GM18868 (cell line): ENCODE measurements around the gene SEMA4D.

Experiments used
- ATAC-seq: cut with Tn5 transposase; IDR thresholded peaks from one replicate; pipeline ENCODE4 v1.9.1; 2021; ENCODE audit warnings: mild to moderate bottlenecking, moderate library complexity; ENCODE audit not compliant: unreplicated experiment

SEMA4D gene, protein sequence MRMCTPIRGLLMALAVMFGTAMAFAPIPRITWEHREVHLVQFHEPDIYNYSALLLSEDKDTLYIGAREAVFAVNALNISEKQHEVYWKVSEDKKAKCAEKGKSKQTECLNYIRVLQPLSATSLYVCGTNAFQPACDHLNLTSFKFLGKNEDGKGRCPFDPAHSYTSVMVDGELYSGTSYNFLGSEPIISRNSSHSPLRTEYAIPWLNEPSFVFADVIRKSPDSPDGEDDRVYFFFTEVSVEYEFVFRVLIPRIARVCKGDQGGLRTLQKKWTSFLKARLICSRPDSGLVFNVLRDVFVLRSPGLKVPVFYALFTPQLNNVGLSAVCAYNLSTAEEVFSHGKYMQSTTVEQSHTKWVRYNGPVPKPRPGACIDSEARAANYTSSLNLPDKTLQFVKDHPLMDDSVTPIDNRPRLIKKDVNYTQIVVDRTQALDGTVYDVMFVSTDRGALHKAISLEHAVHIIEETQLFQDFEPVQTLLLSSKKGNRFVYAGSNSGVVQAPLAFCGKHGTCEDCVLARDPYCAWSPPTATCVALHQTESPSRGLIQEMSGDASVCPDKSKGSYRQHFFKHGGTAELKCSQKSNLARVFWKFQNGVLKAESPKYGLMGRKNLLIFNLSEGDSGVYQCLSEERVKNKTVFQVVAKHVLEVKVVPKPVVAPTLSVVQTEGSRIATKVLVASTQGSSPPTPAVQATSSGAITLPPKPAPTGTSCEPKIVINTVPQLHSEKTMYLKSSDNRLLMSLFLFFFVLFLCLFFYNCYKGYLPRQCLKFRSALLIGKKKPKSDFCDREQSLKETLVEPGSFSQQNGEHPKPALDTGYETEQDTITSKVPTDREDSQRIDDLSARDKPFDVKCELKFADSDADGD

GRCh38 chr9:89497978-89498851 lies at the start of gene SEMA4D:
SEMA4D (minus strand) TSS chr9:89498113; CDS start chr9:89405456, 92,657 bp downstream.
- ATAC-seq: peak; percentile 56

DNA sequence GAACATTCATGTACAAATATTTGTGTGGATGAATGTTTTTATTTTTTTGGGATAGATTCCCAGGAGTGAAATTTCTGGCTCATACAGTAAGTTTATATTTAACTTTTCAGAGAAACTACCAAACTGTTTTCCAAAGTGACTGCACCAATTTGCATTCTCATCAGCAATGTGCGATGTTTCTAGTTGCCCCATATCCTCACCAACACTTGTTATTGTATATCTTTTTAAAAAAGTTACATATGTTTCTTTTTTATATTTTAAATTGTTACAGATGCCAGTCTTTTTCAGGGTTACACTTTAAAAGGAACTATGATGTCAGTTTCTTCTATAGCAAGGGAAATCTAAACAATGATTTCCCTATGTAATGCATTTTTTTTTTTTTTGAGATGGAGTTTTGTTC lies 49.1 kb upstream of the SEMA4D start:
- no peak for ATAC-seq

GRCh38 chr9:89544279-89544661 lies 46.4 kb upstream of the SEMA4D start:
- no peak for ATAC-seq

- no peak for ATAC-seq
These were observed 45.8 kb upstream of the SEMA4D start for GRCh38 chr9:89543621-89544278.

DNA sequence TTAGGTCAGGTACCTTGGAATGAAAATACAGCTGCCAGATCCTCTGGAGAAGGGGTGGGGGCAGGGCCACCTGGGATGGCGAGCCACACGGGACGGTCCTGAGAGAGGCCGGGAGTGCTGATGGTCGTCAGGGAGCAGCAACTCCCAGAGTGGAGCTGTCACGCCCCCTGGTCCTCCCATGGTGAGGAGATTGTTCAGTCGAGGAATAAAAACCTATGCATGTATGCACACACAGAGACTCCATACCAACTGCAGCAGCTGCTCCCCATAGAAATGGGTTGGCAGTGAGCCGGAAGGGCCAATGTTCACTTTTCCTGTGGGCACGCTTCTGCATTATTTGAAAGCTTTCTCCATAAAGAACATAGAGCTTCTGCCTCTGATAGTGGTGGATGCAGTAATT lies 45.2 kb upstream of the SEMA4D start:
- ATAC-seq: no peak

DNA sequence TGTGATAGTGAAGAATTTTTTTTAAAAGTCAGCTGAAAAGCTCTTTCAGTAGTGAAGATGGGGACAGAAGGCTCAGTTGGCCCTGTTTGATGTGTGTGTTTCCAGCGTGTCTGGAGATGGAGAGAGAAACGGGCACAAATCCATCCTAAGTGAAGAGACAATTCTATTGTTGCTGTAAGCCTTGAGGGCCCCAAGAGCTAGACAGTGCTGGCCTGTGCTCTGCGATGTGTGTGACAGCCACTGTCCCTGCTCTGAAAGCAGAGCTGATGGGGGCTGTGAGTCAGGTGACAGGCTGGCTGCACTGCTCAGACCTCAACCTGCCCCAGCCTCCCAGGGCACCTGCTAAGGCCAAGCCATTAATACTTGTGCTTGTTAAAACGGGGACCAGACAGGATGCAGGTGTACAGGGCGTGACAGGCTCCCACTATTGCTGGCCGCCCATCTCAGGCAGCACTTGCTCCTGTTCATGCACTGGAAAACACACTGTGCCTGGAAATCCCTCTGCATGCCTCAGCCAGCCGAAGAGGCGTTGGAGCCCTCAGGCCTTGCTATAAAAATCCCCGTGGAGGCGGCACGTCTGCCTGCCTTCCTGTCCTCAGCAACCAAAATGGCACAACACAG lies 44.6 kb upstream of the SEMA4D start:
- peak; percentile 67 for ATAC-seq

DNA sequence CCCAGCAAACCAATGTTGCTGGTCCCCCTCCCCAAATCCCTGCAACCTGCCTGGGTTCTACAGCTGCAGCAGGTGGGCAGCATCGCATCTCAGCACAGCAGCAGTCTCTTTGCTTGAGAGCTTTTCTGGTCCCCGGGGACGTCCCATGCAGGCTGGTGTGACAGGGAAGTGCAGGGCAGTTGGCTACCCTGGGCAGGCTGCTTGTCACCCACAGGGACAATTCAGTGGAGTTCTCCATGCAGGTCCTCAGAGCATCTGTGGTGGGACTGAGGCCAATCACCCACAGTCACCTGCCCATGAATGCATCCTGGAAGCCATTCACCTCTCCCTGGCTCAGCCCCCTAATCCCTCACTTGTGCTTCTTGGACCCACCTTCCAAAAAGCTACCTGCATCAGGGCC lies 43.9 kb upstream of the SEMA4D start:
- ATAC-seq: no peak

- no peak for ATAC-seq
These were observed 41.5 kb upstream of the SEMA4D start for GRCh38 chr9:89539374-89539773.

DNA sequence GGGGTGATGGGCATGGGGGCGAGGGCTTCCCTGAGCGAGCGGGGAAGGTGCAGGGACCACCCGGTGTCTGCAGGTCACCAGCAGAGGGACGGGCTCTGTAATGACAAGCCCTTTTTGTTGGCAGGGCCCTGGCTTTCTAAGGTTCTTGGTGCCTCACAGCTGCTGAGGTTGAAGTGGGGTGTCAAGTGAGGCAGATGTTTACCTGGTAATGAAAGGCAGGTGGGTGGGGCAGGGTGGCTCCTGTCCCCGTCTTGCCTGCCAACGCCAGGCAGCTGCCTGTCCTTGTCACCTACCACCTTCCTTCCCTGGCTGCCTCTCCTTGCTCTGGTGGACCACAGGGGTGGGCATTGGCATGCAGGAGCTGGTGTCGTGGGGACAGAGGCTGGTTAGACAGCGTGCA lies 41.0 kb upstream of the SEMA4D start:
- ATAC-seq: no peak

DNA sequence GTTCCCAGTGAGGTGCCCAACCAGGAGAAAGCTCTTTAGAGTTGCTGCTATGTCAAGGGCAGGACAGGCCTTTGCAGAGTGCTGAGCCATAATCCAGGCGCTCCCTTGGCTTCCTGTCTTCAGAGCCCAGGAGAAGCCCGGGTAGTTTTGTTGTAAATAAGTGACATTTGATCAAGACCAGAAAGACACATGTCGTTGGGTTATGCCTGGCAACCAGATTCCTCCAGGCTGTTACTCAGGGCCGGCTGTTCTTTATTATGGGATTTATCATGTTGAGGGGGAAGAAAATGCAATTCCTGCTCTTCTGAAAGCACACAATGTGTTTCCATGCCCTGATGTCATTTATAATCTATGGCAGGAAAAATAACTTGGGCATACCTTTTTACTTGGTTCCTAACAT lies 39.3 kb upstream of the SEMA4D start:
- ATAC-seq: no peak

GRCh38 chr9:89536600-89536999 lies 38.7 kb upstream of the SEMA4D start:
- no peak for ATAC-seq

DNA sequence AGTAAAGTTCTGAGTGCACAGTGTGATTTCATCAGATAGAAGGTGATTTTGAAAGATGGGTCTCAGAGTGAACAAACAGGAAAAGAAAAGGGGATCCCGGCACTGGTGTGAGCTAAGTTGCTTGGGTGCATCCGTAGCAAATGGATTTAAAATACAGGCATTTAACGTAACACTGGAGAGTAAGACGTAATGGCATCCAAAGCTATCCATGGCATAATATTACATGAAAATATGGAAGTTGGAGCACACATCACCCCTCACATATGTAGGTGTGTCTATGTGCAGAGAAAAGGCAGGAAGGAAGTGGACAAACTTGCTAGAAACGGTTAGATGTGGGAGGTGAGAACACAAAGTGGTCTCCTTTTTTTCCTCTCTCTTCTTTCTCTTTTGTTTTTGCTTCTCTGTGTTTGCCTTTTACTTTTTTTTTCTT lies 38.2 kb upstream of the SEMA4D start:
- ATAC-seq: no peak

- no peak for ATAC-seq
These were observed 37.5 kb upstream of the SEMA4D start for GRCh38 chr9:89535461-89535860.

DNA sequence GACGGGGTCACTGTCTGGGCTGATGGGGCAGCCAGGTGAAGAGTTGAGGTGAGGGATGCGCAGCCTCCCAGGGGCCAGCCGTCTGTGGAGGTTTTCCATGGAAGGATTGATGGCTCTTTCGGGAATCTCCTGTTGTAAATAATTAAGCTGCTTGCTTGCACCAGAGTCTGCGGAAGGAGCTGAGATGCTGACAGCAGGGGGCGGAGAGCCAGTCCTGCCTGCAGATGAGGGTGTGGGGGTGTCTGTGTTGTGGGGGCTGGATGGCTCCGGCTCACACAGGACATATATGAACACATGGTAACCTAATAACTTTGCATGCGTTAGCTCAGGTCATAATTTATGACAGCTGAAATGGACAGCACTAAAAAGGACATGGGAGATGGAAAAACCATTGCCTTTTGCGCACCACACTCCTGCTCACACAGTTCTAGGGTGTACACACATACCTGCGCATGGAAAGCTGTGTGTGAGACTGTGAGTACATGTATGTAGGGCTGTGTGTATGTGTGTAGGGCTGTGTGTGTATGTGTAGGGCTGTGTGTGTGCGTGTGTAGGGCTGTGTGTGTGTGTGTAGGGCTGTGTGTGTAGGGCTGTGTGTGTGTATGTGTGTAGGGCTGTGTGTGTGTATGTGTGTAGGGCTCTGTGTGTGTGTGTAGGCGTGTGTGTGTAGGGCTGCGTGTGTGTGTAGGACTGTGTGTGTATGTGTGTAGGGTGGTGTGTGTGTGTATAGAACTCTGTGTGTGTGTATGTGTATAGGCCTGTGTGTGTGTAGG lies 36.8 kb upstream of the SEMA4D start:
- no peak for ATAC-seq

GRCh38 chr9:89533411-89534095 lies 35.6 kb upstream of the SEMA4D start:
- no peak for ATAC-seq

GRCh38 chr9:89532944-89533343 lies 35.0 kb upstream of the SEMA4D start:
- no peak for ATAC-seq

- no peak for ATAC-seq
These were observed 34.6 kb upstream of the SEMA4D start for GRCh38 chr9:89532478-89532877.

- ATAC-seq: no peak
These were observed 33.9 kb upstream of the SEMA4D start for GRCh38 chr9:89531766-89532165.

DNA sequence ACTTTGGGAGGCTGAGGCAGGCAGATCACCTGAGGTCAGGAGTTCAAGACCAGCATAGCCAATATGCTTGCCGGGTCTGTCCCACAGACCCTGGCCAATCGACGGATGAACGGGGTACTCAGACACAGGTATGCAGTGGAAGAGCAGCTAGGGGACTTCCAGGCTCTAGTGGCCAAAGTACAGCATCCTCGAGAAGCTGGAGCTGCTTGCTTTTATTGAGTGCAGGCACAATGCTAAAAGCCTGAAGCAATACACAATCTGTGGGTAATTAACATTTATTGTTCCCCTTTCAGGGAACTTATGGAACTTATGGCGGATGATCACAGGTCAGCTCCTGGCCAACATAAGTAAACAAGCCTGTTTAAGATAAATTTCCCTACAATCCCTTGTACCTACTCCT lies 32.8 kb upstream of the SEMA4D start:
- ATAC-seq: no peak
